Measurements from ENCODE around the gene TRIM63.

TRIM63 gene

GRCh38 chr1:26053718-26054560 lies 13.5 kb downstream of the TRIM63 start:
- DNase-seq: no peak

GRCh38 chr1:26050248-26050640 lies 17.2 kb downstream of the TRIM63 start:
- DNase-seq: no peak

- no peak for DNase-seq
Measured at GRCh38 chr1:26049531-26050247, 17.7 kb downstream of the TRIM63 start.

- no peak for DNase-seq
Measured at GRCh38 chr1:26047278-26047874, 20.1 kb downstream of the TRIM63 start.

- DNase-seq: no peak
Measured at GRCh38 chr1:26046246-26047095, 21.0 kb downstream of the TRIM63 start.

- no peak for DNase-seq
Measured at GRCh38 chr1:26045722-26046245, 21.6 kb downstream of the TRIM63 start, which contains the start of gene SLC30A2. TSS of gene SLC30A2 (minus strand) at chr1:26046118. CDS start at chr1:26045896, 222 bp downstream.

- DNase-seq: no peak
Measured at GRCh38 chr1:26044971-26045721, 22.3 kb downstream of the TRIM63 start.

- no peak for DNase-seq
Measured at GRCh38 chr1:26044414-26044813, 23.0 kb downstream of the TRIM63 start.

- DNase-seq: no peak
Measured at GRCh38 chr1:26043765-26044164, 23.7 kb downstream of the TRIM63 start.

- no peak for DNase-seq
Measured at GRCh38 chr1:26041978-26042377, 25.5 kb downstream of the TRIM63 start.

- no peak for DNase-seq
Measured at GRCh38 chr1:26041401-26041800, 26.0 kb downstream of the TRIM63 start.

GRCh38 chr1:26038904-26039303 lies 28.5 kb downstream of the TRIM63 start:
- no peak for DNase-seq

GRCh38 chr1:26038477-26038876 lies 29.0 kb downstream of the TRIM63 start:
- DNase-seq: no peak

GRCh38 chr1:26037904-26038303 lies 29.5 kb downstream of the TRIM63 start:
- no peak for DNase-seq

- DNase-seq: no peak
Measured at GRCh38 chr1:26036756-26037281, 30.6 kb downstream of the TRIM63 start.

GRCh38 chr1:26035959-26036755 lies 31.3 kb downstream of the TRIM63 start:
- DNase-seq: peak; percentile 43 to 53

- DNase-seq: peak; percentile 90 to 92
Measured at GRCh38 chr1:26035203-26035958, 32.0 kb downstream of the TRIM63 start.

- DNase-seq: peak in 1 of 2 experiments; percentile 43
Measured at GRCh38 chr1:26034504-26035202, 32.8 kb downstream of the TRIM63 start.

All from Kasumi-1 (cell line).